Thoracic aorta (tissue), 2 donors: ENCODE measurements around the gene ANP32B. TPM values are rescaled to one million over a fixed set of nuclear protein-coding genes. Genes with fewer than 3 reads are reported as not detected.
A peak's percentile ranks its signal among the peaks of the same experiment; 100 is the strongest.

ENCODE experiments used
- ATAC-seq: fragments of 150-250 bp; one replicate; pipeline ENCODE4 v1.8.0; 2017; ENCODE audit warnings: low read depth; ENCODE audit not compliant: insufficient number of reproducible peaks, low FRiP score
- DNase-seq: peaks from one replicate; pipeline ENCODE4 v3.0.0-alpha.2; 2020; ENCODE audit warnings: low spot score
- H3K27ac ChIP-seq, 2 donors: fragments of 200-600 bp; sonication (generic); 1 replicate in 1 of 2; 2 replicates in 1 of 2; pipeline ENCODE4 v1.5.1; 2016; ENCODE audit warnings: mild to moderate bottlenecking in 2 of 2, moderate library complexity in 2 of 2
- H3K27me3 ChIP-seq: fragments of 200-600 bp; sonication (generic); replicated peaks from 2 replicates; pipeline ENCODE4 v1.6.0; 2016; ENCODE audit warnings: mild to moderate bottlenecking; ENCODE audit not compliant: insufficient read depth
- H3K36me3 ChIP-seq: fragments of 200-600 bp; sonication (generic); one replicate; pipeline ENCODE4 v1.5.1; 2016
- H3K4me1 ChIP-seq, 2 donors: fragments of 200-600 bp; sonication (generic); 1 replicate in 1 of 2; 2 replicates in 1 of 2; pipeline versions ENCODE4 v1.5.1 to v1.6.0; 2016; ENCODE audit warnings: low read depth in 2 of 2, mild to moderate bottlenecking in 1 of 2; ENCODE audit not compliant: control insufficient read depth in 1 of 2
- H3K4me3 ChIP-seq: fragments of 200-600 bp; sonication (generic); 2 replicates; pipeline ENCODE4 v1.5.1; 2016; ENCODE audit warnings: mild to moderate bottlenecking
- H3K9me3 ChIP-seq: fragments of 200-600 bp; sonication (generic); 2 replicates; pipeline ENCODE4 v1.5.1; 2016
- CTCF ChIP-seq: fragments of 200-600 bp; sonication (generic); IDR thresholded peaks from one replicate; pipeline ENCODE4 v1.5.1; 2019; ENCODE audit warnings: antibody characterized with exemption
- total RNA-seq, 2 donors: library from RNA; depleted of rRNA; stranded (reverse); fragments of >200 nt; gene quantifications; one replicate each; pipeline versions ENCODE4 v1.1.0 to v1.2.3, GENCODE V29; 2016

ANP32B gene
- total RNA-seq, 2 donors from 2014 or later = 23.3 to 65.7 TPM

DNA sequence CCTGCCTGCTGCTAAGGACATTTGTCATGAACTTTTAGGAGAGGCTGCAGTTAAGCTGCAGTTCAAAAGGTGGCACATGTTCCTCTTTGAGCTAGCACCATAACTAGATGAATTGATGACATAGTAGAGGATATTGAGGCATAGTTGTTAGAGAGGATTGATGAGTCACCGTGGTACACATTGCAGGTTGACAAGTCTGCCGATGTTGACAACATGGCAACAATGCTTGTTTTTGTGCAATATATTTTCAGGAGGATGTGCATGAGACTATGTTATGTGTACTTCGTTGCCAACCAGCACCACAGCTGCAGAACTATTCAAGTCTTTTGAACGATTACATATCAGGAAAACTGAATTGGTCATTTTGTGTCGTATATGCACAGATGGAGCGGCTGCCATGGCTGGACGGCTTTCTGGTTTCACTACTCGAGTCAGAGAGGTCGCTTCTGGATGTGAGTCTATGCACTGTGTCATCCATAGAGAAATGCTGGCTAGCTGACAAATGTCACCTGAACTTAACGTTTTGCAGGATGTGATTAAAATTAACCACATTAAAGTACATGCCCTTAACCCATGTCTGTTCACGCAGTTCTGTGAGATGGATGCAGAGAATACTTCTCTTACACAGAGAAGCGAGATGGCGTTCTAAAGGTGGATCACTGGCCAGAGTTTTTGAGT, 24.2 kb downstream of the ANP32B start:
- no peak for TF ChIP-seq CTCF
- DNase-seq = no peak
- Histone ChIP-seq H3K4me1 (peaks cover 9 to 18% of the 10 kb centered on the region in 2 donors), H3K27me3 (no peaks in the 10 kb centered on the region), H3K36me3 (peaks cover 48% of the 10 kb centered on the region), H3K27ac (no peak overlapping the region), H3K4me3 (no peak overlapping the region), H3K9me3 (no peaks in the 10 kb centered on the region)
- no peak for ATAC-seq

GRCh38 chr9:98008764-98009163, 25.6 kb downstream of the ANP32B start:
- Histone ChIP-seq H3K27me3 (no peaks in the 10 kb centered on the region), H3K4me1 (peaks cover 4 to 6% of the 10 kb centered on the region in 2 donors), H3K27ac (peak overlapping the region in 1 of 2 donors; percentile 5), H3K4me3 (no peak overlapping the region), H3K9me3 (no peaks in the 10 kb centered on the region), H3K36me3 (peaks cover 60% of the 10 kb centered on the region)
- DNase-seq = no peak
- no peak for TF ChIP-seq CTCF
- ATAC-seq = no peak

GRCh38 chr9:98009437-98009836, 26.3 kb downstream of the ANP32B start:
- peaks cover 67% of the 10 kb centered on the region for H3K36me3 ChIP-seq
- no peak for DNase-seq
- no peak for TF ChIP-seq CTCF

GRCh38 chr9:98009936-98010335, 26.8 kb downstream of the ANP32B start:
- peak overlapping the region; percentile 55 to 56 for H3K27ac ChIP-seq
- DNase-seq = no peak
- H3K27me3 ChIP-seq = no peaks in the 10 kb centered on the region
- no peak overlapping the region for H3K4me3 ChIP-seq
- H3K9me3 ChIP-seq = no peaks in the 10 kb centered on the region
- ATAC-seq = peak; percentile 96
- H3K36me3 ChIP-seq = peaks cover 70% of the 10 kb centered on the region
- H3K4me1 ChIP-seq = peaks cover 4 to 6% of the 10 kb centered on the region in 2 donors
- TF ChIP-seq CTCF = no peak

More at GRCh38 chr9:98009437-98009836, 26.3 kb downstream of the ANP32B start:
- Histone ChIP-seq H3K27me3 (no peaks in the 10 kb centered on the region), H3K9me3 (no peaks in the 10 kb centered on the region), H3K27ac (peak overlapping the region in 1 of 2 donors; percentile 5), H3K4me3 (no peak overlapping the region), H3K4me1 (peaks cover 4 to 6% of the 10 kb centered on the region in 2 donors)
- ATAC-seq = no peak

GRCh38 chr9:98010445-98010844, 27.3 kb downstream of the ANP32B start:
- Histone ChIP-seq H3K4me3 (no peak overlapping the region), H3K4me1 (peaks cover 4 to 6% of the 10 kb centered on the region in 2 donors), H3K36me3 (peaks cover 70% of the 10 kb centered on the region), H3K27ac (peak overlapping the region; percentile 55 to 56), H3K27me3 (no peaks in the 10 kb centered on the region), H3K9me3 (no peaks in the 10 kb centered on the region)
- no peak for DNase-seq
- no peak for ATAC-seq
- no peak for TF ChIP-seq CTCF
